ENCODE measurements around the gene MFRP.

GRCh38 chr11:119377112-119377901 is 30.8 kb upstream of the MFRP start:
- no peak for TF ChIP-seq POLR2A (IDR thresholded peaks at IDR 0.05; ENCODE audit: extremely low read depth, insufficient read length)
- TF ChIP-seq CTCF (IDR thresholded peaks at IDR 0.05; ENCODE audit: low read depth, low read length) = no peak

Measured in NB4 (cell line).